ENCODE data around the gene SPDYC.

The SPDYC gene

DNA sequence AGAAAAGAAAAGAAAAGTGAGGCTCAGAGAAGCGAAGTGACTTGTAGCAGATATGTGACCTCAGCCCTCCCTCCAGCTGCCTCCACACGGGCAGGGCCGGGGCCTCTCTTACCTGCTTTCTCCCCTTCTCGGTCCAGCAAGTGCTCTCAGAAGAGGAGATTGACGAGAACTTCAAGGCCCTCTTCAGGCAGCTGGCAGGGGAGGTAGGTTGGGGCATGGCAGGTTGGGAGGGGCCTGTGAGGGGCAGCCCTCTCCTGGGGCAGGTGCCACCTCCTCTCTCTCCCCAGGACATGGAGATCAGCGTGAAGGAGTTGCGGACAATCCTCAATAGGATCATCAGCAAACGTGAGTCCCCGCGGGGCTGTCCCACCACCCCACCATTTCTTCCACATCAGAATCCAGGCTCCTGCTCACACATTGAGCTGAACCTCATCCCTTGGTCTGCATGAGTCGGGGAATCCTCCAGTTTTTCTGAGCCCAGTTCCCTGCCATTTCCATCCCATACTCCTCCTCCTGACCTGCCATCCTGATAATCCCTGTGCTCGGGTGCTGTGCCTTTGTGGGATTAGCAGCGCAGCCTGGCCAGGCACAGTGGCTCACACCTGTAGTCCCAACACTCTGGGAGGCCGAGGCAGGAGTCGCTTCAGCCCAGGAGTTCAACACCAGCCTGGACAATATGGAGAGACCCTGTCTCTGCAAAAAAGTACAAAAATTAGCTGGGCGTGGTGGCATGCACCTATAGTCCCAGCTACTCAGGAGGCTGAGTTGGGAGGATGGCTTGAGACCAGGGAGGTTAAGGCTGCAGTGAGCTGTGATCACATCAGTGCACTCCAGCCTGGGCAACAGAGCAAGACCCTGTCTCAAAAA, 38.1 kb downstream of the SPDYC start:
- no peaks in the 10 kb centered on the region for H3K9me3 Mint-ChIP-seq
- peaks cover 6% of the 10 kb centered on the region for H3K4me1 Mint-ChIP-seq
- TF ChIP-seq, protein P1, sequence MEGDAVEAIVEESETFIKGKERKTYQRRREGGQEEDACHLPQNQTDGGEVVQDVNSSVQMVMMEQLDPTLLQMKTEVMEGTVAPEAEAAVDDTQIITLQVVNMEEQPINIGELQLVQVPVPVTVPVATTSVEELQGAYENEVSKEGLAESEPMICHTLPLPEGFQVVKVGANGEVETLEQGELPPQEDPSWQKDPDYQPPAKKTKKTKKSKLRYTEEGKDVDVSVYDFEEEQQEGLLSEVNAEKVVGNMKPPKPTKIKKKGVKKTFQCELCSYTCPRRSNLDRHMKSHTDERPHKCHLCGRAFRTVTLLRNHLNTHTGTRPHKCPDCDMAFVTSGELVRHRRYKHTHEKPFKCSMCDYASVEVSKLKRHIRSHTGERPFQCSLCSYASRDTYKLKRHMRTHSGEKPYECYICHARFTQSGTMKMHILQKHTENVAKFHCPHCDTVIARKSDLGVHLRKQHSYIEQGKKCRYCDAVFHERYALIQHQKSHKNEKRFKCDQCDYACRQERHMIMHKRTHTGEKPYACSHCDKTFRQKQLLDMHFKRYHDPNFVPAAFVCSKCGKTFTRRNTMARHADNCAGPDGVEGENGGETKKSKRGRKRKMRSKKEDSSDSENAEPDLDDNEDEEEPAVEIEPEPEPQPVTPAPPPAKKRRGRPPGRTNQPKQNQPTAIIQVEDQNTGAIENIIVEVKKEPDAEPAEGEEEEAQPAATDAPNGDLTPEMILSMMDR (IDR thresholded peaks at IDR 0.05; ENCODE audit: unreplicated experiment in 3 of 3) = no peak
- H3K4me3 Mint-ChIP-seq = no peak overlapping the region
- H3K36me3 Mint-ChIP-seq (ENCODE audit: low read depth) = peaks cover 24% of the 10 kb centered on the region
- H3K27me3 Mint-ChIP-seq (ENCODE audit: low read depth) = no peaks in the 10 kb centered on the region
- H3K27ac Mint-ChIP-seq = no peak overlapping the region

DNA sequence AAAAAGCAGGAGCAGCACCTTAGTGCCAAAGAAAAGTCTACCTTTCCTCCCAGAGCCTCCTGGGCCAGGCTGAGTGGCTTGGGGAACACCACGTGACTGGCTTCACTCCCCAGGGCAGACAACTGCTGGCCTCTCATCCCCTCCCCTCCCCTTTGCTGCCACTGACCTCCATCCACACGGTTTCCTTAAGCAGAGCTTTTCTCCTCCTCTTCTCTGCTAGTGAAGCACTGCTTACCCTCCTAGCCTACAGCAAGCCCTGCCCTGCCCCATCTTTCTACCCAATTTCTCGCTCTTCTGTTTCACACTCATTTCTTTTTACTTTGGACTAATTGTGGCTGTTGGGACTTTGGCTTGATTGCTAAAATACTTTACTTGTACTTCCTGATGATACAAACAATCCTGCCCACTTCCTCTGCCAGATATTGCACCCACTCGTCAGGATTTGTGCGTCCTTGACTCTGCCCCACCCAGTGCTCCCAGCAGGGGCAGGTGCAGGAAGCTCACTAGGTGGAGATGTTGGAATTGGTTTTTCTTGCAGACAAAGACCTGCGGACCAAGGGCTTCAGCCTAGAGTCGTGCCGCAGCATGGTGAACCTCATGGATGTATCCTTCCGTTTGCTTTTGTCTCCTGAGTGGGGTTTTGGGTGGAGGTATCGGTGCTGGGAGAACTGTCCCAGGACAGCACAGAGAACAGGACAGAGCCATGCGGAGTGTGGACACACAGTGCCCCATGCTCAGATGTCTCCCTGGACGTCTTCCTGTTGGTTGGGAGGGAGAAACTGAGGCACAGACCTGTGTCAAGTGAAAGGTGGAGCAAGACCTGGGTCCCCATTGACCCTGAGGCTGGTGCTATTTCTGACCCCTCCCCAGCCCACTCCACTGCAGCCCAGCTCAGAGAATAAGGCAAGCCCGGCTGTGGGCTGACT, 39.0 kb downstream of the SPDYC start:
- Mint-ChIP-seq H3K27me3 (ENCODE audit: low read depth) (no peaks in the 10 kb centered on the region), H3K36me3 (ENCODE audit: low read depth) (peaks cover 22% of the 10 kb centered on the region), H3K4me1 (peaks cover 9% of the 10 kb centered on the region), H3K4me3 (no peak overlapping the region), H3K9me3 (no peaks in the 10 kb centered on the region), H3K27ac (no peak overlapping the region)
- TF ChIP-seq, protein P1 (IDR thresholded peaks at IDR 0.05; ENCODE audit: unreplicated experiment in 3 of 3) = no peak

DNA sequence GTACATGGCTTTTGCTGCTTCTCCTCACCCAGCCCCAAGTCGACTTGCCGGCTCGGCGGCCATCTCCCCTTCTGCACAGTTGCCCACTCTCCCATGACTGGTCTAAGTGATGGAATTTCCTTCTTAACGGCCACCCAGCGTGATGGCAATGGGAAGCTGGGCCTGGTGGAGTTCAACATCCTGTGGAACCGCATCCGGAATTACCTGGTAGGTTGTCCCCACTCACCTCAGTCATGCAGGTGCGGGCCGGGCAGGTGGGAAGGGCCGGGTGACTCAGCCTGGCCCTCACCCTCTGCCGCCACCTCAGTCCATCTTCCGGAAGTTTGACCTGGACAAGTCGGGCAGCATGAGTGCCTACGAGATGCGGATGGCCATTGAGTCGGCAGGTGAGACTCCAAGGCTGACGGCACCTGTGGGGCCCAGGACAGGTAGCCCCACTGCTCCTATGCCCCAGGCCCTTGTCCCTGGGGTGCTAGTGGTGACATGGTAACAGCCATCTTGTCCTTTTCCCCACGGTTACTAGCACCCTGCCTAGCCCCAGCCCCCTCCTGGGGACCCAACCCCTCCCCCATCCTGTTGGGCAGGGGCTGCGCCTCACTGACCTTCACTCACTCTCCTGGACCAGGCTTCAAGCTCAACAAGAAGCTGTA, 39.8 kb downstream of the SPDYC start:
- no peak overlapping the region for H3K4me3 Mint-ChIP-seq
- no peaks in the 10 kb centered on the region for H3K27me3 Mint-ChIP-seq (ENCODE audit: low read depth)
- peaks cover 15% of the 10 kb centered on the region for H3K36me3 Mint-ChIP-seq (ENCODE audit: low read depth)
- no peaks in the 10 kb centered on the region for H3K9me3 Mint-ChIP-seq
- TF ChIP-seq, protein P1 (IDR thresholded peaks at IDR 0.05; ENCODE audit: unreplicated experiment in 3 of 3) = no peak
- peaks cover 9% of the 10 kb centered on the region for H3K4me1 Mint-ChIP-seq
- no peak overlapping the region for H3K27ac Mint-ChIP-seq

DNA sequence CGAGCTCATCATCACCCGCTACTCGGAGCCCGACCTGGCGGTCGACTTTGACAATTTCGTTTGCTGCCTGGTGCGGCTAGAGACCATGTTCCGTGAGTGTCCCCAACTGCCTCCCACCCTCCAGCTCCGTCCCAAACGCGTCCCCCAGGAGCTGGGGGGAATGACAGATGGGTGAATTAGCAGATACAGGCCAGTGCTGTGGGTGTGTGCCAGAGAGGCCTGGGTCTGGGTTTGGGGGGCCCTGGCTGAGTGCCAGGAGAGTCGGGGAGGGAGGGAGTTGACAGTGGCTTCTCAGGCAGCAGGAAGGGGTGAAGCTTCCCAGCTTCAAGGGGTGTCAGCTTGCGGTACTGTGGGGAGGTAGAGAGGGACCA, 40.3 kb downstream of the SPDYC start:
- Mint-ChIP-seq H3K36me3 (ENCODE audit: low read depth) (peaks cover 15% of the 10 kb centered on the region), H3K4me3 (no peak overlapping the region), H3K27ac (no peak overlapping the region), H3K27me3 (ENCODE audit: low read depth) (no peaks in the 10 kb centered on the region), H3K9me3 (no peaks in the 10 kb centered on the region), H3K4me1 (peaks cover 9% of the 10 kb centered on the region)
- TF ChIP-seq, protein P1 (IDR thresholded peaks at IDR 0.05; ENCODE audit: unreplicated experiment in 3 of 3) = no peak

DNA sequence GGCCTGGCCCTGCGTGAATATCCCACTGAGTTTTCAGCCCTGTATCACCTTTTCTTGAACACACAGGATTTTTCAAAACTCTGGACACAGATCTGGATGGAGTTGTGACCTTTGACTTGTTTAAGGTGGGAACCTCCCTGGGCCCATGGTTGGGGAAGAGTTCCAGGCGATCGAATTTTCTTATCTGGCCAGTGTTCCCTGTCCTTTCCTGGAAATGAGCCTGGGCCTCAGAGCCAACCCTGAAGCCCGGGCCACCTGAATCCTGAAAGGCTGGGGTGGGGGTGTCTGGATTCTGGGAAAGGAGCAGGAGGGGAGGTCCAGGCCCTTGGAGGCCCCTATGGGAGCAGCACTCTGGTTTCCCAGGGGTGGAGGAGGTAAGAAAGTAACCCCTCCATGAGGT, 40.7 kb downstream of the SPDYC start:
- Mint-ChIP-seq H3K36me3 (ENCODE audit: low read depth) (peaks cover 13% of the 10 kb centered on the region), H3K27ac (no peak overlapping the region), H3K4me3 (no peak overlapping the region), H3K4me1 (peaks cover 9% of the 10 kb centered on the region), H3K9me3 (no peaks in the 10 kb centered on the region), H3K27me3 (ENCODE audit: low read depth) (no peaks in the 10 kb centered on the region)
- TF ChIP-seq, protein P1 (IDR thresholded peaks at IDR 0.05; ENCODE audit: unreplicated experiment in 3 of 3) = no peak
